SH-SY5Y (cell line): ENCODE data around the gene ITGA7.

ENCODE experiments used
- GATA2 ChIP-seq: IDR thresholded peaks from 2 replicates; pipeline ENCODE4 v1.6.1; 2011; ENCODE audit warnings: mild to moderate bottlenecking, low read depth, low read length
- GATA3 ChIP-seq: IDR thresholded peaks from 2 replicates; pipeline ENCODE4 v1.6.1; 2011; ENCODE audit warnings: low read depth, mild to moderate bottlenecking, low read length, moderate library complexity

DNA sequence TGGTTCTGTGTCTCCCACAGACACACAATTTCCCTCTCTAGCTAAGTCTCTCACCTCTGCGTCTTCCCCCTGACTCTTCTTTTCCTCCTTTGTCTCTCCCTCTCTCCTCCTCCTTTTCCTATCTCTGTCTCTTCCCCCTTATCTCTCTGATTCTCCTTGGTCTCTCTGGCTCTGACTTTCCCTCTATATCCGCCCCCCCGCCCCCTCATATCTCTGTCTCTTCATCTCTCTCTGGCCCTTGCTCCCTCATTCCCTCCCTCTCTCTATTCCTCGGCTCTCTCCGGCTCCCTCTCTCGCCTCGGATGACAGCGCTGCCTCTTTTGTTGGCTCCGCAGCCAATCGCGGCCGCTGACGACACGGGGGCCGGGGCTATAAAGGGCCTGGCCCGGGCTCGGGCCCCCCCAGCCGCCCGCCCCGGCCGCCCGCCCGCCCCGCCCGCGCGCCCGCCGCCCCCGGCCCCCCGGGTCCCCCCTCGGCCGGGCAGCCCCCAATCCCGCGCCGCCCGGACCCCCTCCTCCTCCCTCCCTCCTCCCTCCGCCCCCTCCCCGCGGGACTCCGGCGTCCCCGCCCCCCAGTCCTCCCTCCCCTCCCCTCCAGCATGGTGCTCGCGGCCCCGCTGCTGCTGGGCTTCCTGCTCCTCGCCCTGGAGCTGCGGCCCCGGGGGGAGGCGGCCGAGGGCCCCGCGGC is 35.2 kb upstream of the ITGA7 start, which contains the start of gene GDF11:
- TF ChIP-seq GATA2 (peak; percentile 30; the same call in 1 of the 2 replicates), GATA3 (no peak)
